HG03460 (cell line): Measurements from ENCODE around the gene TOMM70.
"Not testable (repeated sequence)": the region's sequence is repeated elsewhere in the genome, so short reads cannot be mapped to it uniquely, and the experiment has no call there.

ENCODE experiments used
- ATAC-seq: cut with Tn5 transposase; IDR thresholded peaks from one replicate; pipeline ENCODE4 v1.9.1; 2021; ENCODE audit not compliant: unreplicated experiment

The TOMM70 gene

GRCh38 chr3:100329800-100330489 lies 70.9 kb downstream of the TOMM70 start:
- ATAC-seq: no peak

DNA sequence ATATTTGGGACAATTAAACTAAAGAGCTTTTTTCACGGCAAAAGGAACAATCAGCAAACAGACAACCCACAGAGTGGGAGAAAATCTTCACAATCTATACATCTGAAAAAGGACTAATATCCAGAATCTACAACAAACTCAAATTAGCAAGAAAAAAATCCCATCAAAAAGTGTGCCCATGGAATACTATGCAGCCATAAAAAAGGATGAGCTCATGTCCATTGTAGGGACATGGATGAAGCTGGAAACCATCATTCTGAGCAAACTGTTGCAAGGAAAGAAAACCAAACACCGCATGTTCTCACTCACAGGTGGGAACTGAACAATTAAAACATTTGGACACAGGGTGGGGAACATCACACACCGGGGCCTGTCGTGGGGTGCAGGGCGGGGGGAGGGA lies 73.5 kb downstream of the TOMM70 start:
- not testable (repeated sequence) for ATAC-seq

DNA sequence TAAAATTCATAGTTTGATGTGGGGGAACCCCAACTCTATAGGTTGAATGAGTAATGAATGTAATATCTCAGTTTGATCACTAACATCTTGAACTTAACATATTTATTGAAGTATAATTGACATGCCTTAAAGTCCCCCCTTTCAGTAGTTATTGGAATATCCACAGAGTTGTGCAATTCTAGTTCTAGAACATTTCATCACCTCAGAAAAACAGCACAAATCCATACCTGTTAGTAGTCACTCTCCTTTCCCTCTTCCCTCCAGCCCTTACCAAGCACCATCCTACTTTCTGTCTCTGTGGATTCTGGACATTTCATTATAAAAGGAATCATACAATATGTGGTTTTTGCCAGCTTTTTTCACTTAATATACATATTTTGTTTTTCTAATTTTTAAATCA lies 75.1 kb downstream of the TOMM70 start:
- no peak for ATAC-seq

GRCh38 chr3:100324044-100324443 lies 76.8 kb downstream of the TOMM70 start:
- ATAC-seq: no peak

DNA sequence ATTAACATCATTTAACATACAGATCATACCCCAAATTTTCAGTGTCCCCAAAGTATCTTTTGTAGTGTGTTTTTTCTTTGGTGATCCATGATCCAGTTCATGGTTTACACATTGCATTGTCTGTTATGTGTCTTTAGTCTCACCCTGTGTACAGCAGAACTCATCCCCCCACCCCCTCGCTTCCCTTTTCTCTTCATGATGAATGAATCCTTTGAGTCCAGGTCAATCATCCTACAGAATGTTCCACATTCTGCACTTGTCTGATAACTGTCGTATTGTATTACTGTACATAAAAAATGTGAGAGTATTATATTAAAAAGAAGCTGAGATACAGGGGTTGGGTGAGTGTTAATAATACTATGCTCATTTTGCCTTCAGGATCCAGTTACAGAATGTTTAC lies 80.9 kb downstream of the TOMM70 start:
- ATAC-seq: no peak

- no peak for ATAC-seq
Observed at GRCh38 chr3:100317912-100318311, 83.0 kb downstream of the TOMM70 start.

GRCh38 chr3:100316641-100317069 lies 84.2 kb downstream of the TOMM70 start:
- ATAC-seq: peak; percentile 82
